Lower leg skin (tissue), 3 donors: ENCODE results near the gene WWOX.

Experiments used
- CTCF ChIP-seq, 3 donors: fragments of 450-650 bp; IDR thresholded peaks; one replicate each; pipeline ENCODE4 v1.5.1; 2016; ENCODE audit warnings: antibody characterized with exemption in 3 of 3, mild to moderate bottlenecking in 3 of 3, moderate library complexity in 2 of 3
- POLR2A ChIP-seq, 2 donors: fragments of 450-650 bp; IDR thresholded peaks; one replicate each; pipeline ENCODE4 v1.6.1; 2016 to 2017; ENCODE audit warnings: antibody characterized with exemption in 2 of 2, mild to moderate bottlenecking in 1 of 2, moderate library complexity in 1 of 2

DNA sequence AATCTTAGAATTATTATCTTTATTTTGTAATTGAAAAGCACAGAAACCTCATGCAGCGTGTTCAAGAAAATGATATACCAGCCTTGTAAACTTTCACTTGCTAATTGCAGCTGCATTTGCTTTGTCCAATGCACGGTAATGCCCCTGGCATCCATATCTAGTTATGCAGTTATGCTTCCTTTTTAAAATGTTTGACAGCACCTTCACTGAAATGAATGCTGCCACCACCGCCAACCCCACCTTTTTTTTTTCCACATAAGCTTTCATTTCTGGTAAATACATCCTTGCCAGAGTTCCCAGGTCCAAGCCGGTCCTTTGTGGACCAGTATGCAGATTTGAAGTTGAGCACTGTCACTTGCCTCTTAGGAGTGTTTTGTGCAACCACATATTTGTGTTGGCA is 338.8 kb downstream of the WWOX start:
- TF ChIP-seq CTCF (IDR thresholded peaks at IDR 0.05) (no peak), POLR2A (IDR thresholded peaks at IDR 0.05) (no peak)
